GM18951 (cell line): ENCODE measurements around the gene PGC.

ENCODE experiments used
- POLR2A ChIP-seq: IDR thresholded peaks from 4 replicates; pipeline ENCODE4 v1.6.1; 2011; ENCODE audit warnings: mild to moderate bottlenecking; ENCODE audit not compliant: insufficient read length, insufficient read depth; ENCODE audit errors: extremely low read depth
- in situ Hi-C: fragments of 300-500 bp; cut with MboI; formaldehyde crosslinking; loops from one replicate; pipeline ENCODE4 v1.12.0; 2022; ENCODE audit warnings: low sequenced_read_pairs, mixed read lengths, inconsistent platforms; ENCODE audit not compliant: unreplicated experiment

Gene PGC

GRCh38 chr6:41747256-41748101 lies at the start of gene PGC:
TSS of gene PGC (minus strand) at chr6:41747397. CDS start at chr6:41747334, 63 bp downstream.
- TF ChIP-seq POLR2A, result no peak
- in situ Hi-C loops, result no loop called here

GRCh38 chr6:41796474-41796873 lies 49.3 kb upstream of the PGC start:
- in situ Hi-C loops, result loop anchor here (10.0 kb wide), 1 partner anchor 248 kb away; no protein-coding TSS in a partner anchor
- TF ChIP-seq POLR2A, result no peak

- in situ Hi-C loops, result loop anchor here (10.0 kb wide), 1 partner anchor 253 kb away; no protein-coding TSS in a partner anchor
- TF ChIP-seq POLR2A, result no peak
Observed at GRCh38 chr6:41791984-41792383, 44.8 kb upstream of the PGC start.

- in situ Hi-C loops, result loop anchor here (10.0 kb wide), 1 partner anchor 253 kb away; no protein-coding TSS in a partner anchor
- TF ChIP-seq POLR2A, result no peak
Observed at GRCh38 chr6:41791305-41791704, 44.1 kb upstream of the PGC start.

- in situ Hi-C loops, result loop anchor here (10.0 kb wide), 1 partner anchor 255 kb away; no protein-coding TSS in a partner anchor
Observed at GRCh38 chr6:41790045-41790444, 42.8 kb upstream of the PGC start.

GRCh38 chr6:41789390-41789724 lies 42.2 kb upstream of the PGC start:
- no peak for TF ChIP-seq POLR2A
- in situ Hi-C loops, result no loop called here

More at GRCh38 chr6:41790045-41790444, 42.8 kb upstream of the PGC start:
- no peak for TF ChIP-seq POLR2A

- peak; percentile 91 for TF ChIP-seq POLR2A
- in situ Hi-C loops, result no loop called here
Observed at GRCh38 chr6:41787219-41787917, 40.2 kb upstream of the PGC start, which contains the start of gene TOMM6. TSS of gene TOMM6 (plus strand) at chr6:41787694. CDS start at chr6:41787698, 4 bp downstream.

- in situ Hi-C loops, result no loop called here
- peak; percentile 38 for TF ChIP-seq POLR2A
Observed at GRCh38 chr6:41786451-41787218, 39.4 kb upstream of the PGC start.

GRCh38 chr6:41785689-41786450 lies 38.7 kb upstream of the PGC start:
- in situ Hi-C loops, result no loop called here

GRCh38 chr6:41785254-41785653 lies 38.1 kb upstream of the PGC start:
- TF ChIP-seq POLR2A, result no peak
- in situ Hi-C loops, result no loop called here

More at GRCh38 chr6:41785689-41786450, 38.7 kb upstream of the PGC start:
- TF ChIP-seq POLR2A, result no peak

GRCh38 chr6:41784581-41785171 lies 37.5 kb upstream of the PGC start:
- in situ Hi-C loops, result no loop called here
- TF ChIP-seq POLR2A, result no peak
